GM19438 (cell line): ENCODE data around the gene MPDU1.
"Not testable (repeated sequence)": the region's sequence is repeated elsewhere in the genome, so short reads cannot be mapped to it uniquely, and the experiment has no call there.

Source experiments
- ATAC-seq: cut with Tn5 transposase; IDR thresholded peaks from one replicate; pipeline ENCODE4 v1.9.1; 2021; ENCODE audit warnings: low read depth; ENCODE audit not compliant: unreplicated experiment

Gene MPDU1

DNA sequence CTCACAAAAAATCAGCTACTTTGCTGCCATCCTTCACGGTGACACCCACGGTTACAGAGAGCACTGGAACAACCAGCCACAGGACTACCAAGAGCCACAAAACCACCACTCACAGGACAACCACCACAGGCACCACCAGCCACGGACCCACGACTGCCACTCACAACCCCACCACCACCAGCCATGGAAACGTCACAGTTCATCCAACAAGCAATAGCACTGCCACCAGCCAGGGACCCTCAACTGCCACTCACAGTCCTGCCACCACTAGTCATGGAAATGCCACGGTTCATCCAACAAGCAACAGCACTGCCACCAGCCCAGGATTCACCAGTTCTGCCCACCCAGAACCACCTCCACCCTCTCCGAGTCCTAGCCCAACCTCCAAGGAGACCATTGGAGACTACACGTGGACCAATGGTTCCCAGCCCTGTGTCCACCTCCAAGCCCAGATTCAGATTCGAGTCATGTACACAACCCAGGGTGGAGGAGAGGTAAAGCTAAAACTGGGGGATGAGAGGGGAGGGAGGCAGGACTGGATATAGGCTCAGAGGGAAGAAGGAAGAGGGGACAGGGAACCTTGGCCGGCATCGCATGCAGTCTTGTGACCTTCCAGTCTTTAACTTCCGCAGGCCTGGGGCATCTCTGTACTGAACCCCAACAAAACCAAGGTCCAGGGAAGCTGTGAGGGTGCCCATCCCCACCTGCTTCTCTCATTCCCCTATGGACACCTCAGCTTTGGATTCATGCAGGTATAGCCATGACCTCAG is 3.6 kb upstream of the MPDU1 start:
- ATAC-seq = no peak

DNA sequence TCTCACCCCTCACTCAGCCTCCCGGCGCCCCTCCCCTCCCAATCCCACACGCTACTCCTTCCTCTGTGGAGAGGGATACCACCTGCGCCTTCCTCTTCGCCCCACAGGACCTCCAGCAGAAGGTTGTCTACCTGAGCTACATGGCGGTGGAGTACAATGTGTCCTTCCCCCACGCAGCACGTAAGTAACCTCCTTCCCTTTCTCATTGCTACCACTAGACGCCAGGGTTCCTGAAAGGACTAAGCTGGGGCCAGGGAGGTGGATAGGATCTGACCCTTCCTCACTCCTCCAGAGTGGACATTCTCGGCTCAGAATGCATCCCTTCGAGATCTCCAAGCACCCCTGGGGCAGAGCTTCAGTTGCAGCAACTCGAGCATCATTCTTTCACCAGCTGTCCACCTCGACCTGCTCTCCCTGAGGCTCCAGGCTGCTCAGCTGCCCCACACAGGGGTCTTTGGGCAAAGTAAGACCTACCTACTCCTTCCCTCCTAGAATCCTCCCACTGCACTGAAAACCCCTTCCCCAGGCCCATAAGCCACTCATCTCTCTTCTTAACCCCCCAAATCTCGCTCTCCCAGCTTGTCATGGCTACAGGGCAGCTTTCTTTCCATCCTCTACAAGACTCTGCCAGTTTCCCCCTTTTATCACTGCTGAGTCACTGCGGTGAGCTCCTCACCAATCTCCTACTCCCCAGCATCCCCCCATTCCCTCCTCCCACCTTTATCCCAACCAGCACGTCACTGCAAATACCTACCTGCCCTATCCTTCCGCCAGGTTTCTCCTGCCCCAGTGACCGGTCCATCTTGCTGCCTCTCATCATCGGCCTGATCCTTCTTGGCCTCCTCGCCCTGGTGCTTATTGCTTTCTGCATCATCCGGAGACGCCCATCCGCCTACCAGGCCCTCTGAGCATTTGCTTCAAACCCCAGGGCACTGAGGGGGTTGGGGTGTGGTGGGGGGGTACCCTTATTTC is 2.8 kb upstream of the MPDU1 start:
- no peak for ATAC-seq

- ATAC-seq = no peak
Measured at GRCh38 chr17:7582396-7583252, 1.0 kb upstream of the MPDU1 start.

DNA sequence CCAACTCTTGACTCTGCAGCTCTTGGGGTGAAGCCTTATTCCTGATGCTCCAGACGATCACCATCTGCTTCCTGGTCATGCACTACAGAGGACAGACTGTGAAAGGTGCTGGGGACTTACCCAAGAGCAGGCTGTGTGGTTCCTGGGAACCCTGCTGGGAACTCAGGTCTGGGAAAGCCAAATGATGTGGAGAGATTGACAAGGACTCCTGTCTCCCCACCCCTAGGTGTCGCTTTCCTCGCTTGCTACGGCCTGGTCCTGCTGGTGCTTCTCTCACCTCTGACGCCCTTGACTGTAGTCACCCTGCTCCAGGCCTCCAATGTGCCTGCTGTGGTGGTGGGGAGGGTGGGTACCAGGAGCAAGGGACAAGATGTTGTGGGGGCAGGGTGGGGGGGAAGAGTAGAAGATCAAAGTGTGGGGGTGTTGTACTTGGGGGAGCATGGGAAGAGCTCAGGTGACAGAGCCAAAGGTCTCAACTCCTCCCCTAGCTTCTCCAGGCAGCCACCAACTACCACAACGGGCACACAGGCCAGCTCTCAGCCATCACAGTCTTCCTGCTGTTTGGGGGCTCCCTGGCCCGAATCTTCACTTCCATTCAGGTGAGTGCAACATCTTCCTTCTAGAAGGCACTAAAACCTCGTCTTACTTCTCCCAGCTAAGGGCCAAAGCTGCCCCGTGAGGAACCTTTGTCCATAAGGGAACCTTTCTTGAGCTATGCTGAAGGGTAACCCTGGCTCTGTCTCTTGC is 3.2 kb downstream of the MPDU1 start:
- no peak for ATAC-seq

DNA sequence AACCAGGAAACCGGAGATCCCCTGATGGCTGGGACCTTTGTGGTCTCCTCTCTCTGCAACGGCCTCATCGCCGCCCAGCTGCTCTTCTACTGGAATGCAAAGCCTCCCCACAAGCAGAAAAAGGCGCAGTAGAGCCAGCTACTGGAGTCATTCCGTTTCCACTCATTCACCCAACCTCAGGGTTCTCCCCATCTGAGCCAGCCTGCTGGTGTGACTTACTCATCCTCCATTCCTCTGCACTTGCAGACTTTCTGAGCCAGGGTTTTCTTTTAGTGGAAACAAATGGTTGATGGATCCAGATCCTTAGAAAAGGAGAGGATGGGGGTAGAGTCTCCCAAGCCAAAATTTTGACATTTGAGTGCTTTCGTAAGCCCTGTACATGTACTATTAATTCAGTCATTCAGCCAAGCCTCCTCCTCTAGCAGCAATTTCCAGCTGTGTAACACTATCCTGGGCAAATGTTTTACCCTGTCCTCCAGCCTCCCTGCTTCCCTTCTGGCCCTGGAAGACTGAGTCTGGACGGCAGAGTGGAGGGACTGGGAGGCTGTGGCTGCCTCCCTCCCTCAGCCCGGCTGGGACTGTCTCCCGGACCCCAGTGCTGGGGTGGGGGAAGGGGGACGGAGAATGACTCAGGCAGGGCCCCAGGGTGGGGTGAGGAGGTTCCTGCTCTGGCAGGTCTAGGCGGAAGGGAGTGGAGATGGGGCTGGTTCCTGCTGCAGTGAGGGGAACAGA is 3.9 kb downstream of the MPDU1 start:
- no peak for ATAC-seq

- no peak for ATAC-seq
Measured at GRCh38 chr17:7588553-7589203, 5.0 kb downstream of the MPDU1 start.

DNA sequence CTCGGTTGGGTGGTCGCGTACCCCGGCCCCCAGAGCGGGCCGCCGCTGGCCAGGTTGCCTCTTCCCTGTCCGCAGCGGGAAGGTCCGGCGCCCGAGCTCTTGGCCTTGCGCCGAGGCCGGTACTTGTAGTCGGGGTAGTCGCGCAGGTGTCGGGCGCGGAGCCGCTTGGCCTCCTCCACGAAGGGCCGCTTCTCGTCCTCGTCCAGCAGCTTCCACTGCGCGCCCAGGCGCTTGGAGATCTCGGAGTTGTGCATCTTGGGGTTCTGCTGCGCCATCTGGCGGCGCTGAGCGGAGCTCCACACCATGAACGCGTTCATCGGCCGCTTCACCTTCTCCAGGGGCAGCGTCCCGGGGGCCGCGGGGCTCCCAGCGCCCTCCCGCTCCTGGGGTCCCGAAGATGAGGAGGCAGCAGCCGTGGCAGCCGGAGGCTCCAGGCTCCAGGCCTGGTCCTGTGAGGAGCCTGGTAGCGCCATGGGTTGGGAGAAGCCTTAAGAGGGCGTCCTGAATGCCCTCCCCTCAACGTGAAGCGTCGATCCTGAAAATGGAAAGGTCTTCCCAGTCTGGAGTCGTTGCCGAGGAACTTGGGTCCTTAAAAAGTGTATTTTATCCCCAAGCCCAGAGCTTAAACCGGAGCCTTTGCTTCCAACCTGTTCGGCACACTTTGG is 5.7 kb downstream of the MPDU1 start:
- ATAC-seq = no peak

- ATAC-seq = no peak
Measured at GRCh38 chr17:7589891-7590691, 6.4 kb downstream of the MPDU1 start, which contains the start of gene SOX15. SOX15 (minus strand) TSS chr17:7590094; CDS start chr17:7589676, 418 bp downstream.

DNA sequence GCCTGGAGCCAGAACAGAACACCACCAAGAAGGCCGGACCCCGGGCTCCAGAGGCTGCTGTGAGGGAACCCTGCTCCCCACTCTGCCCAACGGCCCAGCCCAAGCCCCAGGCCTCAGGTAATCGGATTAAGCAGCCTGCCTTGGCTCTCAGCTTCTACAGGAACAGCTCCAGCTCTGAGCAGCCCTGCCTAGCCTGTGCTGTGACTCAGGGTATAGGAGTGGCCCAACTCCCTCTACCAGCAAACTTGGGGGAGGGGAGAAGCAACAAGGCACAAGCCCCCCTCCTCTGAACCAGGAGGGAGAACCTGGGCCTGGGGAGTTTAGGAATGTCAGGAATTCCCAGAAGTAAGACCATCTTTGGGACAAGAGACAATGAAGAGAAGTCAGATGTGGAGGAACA is 7.1 kb downstream of the MPDU1 start:
- ATAC-seq = no peak

DNA sequence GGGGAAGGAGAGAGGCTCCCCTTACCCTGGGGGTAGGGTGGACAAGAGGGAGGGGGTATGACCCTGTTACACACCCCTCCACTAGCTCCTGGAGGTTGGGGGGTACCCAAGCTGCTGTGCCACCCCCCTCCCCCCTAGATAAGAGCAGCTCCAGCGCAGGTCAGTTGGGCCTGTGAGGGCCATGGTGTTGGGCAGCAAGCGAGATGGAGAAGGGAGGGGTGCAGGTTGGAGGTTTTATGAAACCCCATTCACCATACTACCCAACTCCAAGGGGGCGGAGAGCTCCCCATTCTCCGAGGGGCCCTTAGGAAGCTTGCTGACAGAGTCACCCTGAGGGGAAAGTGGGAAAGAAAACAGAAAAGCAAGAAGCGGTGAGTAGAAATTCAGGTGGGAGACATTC is 7.9 kb downstream of the MPDU1 start:
- no peak for ATAC-seq

DNA sequence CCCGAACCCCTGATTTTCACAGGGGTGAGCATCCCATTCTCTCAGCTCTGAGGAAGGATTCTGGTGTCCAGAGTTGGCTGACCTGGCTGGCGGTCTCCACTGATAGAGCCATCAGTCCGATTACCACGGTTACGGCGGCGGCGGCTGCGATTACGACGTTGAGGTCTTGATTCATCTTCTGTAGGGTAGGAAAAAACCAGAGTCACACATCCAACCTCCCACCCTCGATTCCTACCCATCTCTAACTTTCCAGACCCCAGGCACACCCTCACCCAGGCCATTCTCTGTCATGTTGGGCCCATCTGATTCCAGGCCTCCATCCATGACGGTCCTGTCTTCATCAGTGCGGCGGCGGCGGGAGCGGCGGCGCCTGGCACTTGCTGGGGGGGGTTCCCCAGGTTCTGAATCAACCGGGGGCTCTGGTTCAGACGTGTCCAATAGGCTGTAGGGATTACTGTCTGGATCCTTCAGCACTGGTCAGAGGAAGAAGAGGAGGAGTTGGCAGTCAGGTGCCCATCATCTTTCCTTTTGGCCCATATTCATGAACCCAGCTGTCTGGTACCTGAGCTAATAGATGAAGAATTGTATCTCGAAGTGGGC is 8.9 kb downstream of the MPDU1 start:
- no peak for ATAC-seq

- no peak for ATAC-seq
Measured at GRCh38 chr17:7593296-7593695, 9.6 kb downstream of the MPDU1 start.

DNA sequence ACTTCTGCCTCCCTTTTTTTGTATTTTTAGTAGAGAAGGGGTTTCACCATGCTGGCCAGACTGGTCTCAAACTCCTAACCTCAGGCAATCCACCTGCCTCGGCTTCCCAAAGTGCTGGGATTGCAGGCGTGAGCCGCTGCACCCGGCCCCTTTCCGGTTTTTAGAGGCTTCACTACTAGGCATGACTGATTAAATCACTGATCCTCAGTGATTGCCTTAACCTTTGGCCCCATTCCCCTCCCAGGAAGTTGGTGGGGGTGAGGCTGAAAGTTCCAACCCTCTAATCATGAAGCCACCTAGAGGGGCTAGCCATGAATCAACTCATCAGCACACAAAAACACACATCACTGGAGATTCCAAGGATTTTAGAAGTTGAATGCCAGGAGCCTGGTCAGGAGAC is 13.9 kb downstream of the MPDU1 start:
- ATAC-seq = not testable (repeated sequence)

GRCh38 chr17:7606280-7606679 is 22.6 kb downstream of the MPDU1 start:
- no peak for ATAC-seq

GRCh38 chr17:7610641-7611040 is 27.0 kb downstream of the MPDU1 start:
- no peak for ATAC-seq

DNA sequence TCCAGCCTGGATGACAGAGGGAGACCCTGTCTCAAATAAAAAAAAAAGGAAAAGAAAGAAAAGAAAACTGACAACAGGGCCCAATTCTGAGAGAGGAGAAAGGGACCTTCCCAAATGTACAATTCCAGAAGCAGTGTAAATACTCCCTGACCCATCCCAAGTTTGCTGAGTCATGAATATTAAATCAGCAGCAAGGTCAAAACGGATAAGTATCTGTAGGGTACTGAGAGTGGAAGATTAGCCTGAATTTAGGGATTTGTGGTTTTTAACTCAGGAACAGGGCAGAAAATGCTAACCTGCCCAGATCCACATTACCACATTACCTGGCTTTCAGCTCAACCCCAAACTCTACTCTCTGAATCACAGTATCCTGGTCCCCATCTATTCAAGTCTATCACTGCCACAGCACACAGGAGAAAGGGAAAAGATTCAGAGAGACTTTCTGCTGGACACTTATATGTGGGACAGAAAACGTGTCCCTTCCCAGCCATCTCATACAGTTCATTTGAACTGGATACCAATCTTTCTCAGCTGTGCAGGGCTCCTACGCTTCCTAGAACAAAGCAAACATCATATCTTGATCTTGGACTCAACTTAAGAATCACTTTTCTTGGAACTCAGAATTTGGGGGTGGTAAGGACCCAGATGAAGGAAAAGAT is 28.1 kb downstream of the MPDU1 start:
- no peak for ATAC-seq

GRCh38 chr17:7612294-7612640 is 28.6 kb downstream of the MPDU1 start:
- no peak for ATAC-seq
